K562 (cell line): ENCODE data around the gene MPDU1. TPM values are rescaled to one million over a fixed set of nuclear protein-coding genes. Genes with fewer than 3 reads are reported as not detected.

Experiments used
- CHCHD3 ChIP-seq: fragments of 250-450 bp; sonication (Bioruptor Pico); IDR thresholded peaks from 2 replicates; pipeline ENCODE4 v2.1.2; 2022; ENCODE audit warnings: mild to moderate bottlenecking
- RERE ChIP-seq: sonication (generic); formaldehyde crosslinking; IDR thresholded peaks from 2 replicates; pipeline ENCODE4 v1.8.0; 2023; ENCODE audit warnings: missing genetic modification reagents, mild to moderate bottlenecking, borderline replicate concordance
- TAF7 ChIP-seq: fragments of 450-650 bp; IDR thresholded peaks from 2 replicates; pipeline ENCODE4 v1.6.1; 2016; ENCODE audit warnings: missing genetic modification characterization, missing compliant biosample characterization
- polyA plus RNA-seq, 8 experiments: library from polyadenylated mRNA; depleted of rRNA in 4 of 8; stranded (reverse) in 5 of 8; unstranded in 3 of 8; fragments of >200 nt; fragmentation: Nextera tagmentation in 2 of 8; fragmentation: Illumina TruSeq in 1 of 8; extraction: Ambion mirVana in 2 of 8; extraction: Trizol in 1 of 8; gene quantifications; 2 replicates each; pipeline versions ENCODE4 v1.2.1 to v1.2.3, GENCODE V29; 2011 to 2014; ENCODE audit warnings: inconsistent platforms in 1 of 8, missing spikeins in 1 of 8
- total RNA-seq, 7 experiments: library from RNA; depleted of rRNA in 6 of 7; stranded (reverse); fragments of >200 nt in 6 of 7; fragmentation: Illumina TruSeq in 2 of 7; extraction: Trizol in 2 of 7; gene quantifications; 2 replicates each; pipeline versions ENCODE4 v1.2.1 to v1.2.3, GENCODE V29; 2011 to 2021; ENCODE audit warnings: low replicate concordance in 1 of 7
- TF ChIP-seq, protein P1 (sequence below): fragments of 450-650 bp; IDR thresholded peaks from 2 replicates; pipeline ENCODE4 v1.6.1; 2016; ENCODE audit warnings: antibody characterized with exemption
- TF ChIP-seq, protein P2 (sequence below), 2 experiments: fragments of 150-350 bp in 1 of 2; IDR thresholded peaks; 2 replicates each; pipeline ENCODE4 v1.6.1; 2012 to 2016; ENCODE audit warnings: low read depth in 2 of 2, low read length in 2 of 2, mild to moderate bottlenecking in 1 of 2, moderate library complexity in 1 of 2

MPDU1 gene
- total and polyA plus RNA-seq, 9 of the 15 experiments (the other 6 are each of a cell fraction or from before 2014, with no cell fraction given): 4.9 to 179 (median 77.1) TPM

DNA sequence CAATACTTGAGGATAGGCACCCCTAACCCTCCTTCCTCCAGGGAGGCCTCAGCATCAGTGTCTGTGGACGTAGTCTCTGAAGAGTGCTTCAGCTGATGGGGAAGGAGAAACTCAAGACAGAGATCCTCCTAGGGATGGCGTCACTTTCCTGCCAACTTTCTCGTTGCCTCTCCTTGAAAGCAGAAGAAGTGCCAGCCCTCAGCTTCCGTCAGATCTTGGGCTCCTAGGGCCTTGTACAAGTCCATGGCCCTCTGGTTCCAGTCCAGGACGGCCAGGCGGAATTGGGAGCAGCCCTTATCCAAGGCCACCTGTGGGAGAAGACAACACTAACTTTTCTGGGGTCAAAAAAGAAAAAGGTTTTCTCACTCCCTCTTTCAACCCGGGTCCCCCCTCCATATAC, 42.7 kb downstream of the MPDU1 start (continued):
- TF ChIP-seq RERE (CRISPR knock-in tag) (no peak), CHCHD3 (CRISPR knock-in tag) (no peak), TAF7 (tag) (no peak)
- TF ChIP-seq, protein P1, sequence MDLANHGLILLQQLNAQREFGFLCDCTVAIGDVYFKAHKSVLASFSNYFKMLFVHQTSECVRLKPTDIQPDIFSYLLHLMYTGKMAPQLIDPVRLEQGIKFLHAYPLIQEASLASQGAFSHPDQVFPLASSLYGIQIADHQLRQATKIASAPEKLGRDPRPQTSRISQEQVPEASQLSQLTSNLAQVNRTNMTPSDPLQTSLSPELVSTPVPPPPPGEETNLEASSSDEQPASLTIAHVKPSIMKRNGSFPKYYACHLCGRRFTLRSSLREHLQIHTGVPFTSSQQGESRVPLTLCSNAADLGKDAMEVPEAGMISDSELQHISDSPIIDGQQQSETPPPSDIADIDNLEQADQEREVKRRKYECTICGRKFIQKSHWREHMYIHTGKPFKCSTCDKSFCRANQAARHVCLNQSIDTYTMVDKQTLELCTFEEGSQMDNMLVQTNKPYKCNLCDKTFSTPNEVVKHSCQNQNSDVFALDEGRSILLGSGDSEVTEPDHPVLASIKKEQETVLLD: no peak
- TF ChIP-seq, protein P2, sequence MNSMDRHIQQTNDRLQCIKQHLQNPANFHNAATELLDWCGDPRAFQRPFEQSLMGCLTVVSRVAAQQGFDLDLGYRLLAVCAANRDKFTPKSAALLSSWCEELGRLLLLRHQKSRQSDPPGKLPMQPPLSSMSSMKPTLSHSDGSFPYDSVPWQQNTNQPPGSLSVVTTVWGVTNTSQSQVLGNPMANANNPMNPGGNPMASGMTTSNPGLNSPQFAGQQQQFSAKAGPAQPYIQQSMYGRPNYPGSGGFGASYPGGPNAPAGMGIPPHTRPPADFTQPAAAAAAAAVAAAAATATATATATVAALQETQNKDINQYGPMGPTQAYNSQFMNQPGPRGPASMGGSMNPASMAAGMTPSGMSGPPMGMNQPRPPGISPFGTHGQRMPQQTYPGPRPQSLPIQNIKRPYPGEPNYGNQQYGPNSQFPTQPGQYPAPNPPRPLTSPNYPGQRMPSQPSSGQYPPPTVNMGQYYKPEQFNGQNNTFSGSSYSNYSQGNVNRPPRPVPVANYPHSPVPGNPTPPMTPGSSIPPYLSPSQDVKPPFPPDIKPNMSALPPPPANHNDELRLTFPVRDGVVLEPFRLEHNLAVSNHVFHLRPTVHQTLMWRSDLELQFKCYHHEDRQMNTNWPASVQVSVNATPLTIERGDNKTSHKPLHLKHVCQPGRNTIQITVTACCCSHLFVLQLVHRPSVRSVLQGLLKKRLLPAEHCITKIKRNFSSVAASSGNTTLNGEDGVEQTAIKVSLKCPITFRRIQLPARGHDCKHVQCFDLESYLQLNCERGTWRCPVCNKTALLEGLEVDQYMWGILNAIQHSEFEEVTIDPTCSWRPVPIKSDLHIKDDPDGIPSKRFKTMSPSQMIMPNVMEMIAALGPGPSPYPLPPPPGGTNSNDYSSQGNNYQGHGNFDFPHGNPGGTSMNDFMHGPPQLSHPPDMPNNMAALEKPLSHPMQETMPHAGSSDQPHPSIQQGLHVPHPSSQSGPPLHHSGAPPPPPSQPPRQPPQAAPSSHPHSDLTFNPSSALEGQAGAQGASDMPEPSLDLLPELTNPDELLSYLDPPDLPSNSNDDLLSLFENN (IDR thresholded peaks at IDR 0.05; ENCODE audit: low read depth in 2 of 2, low read length in 2 of 2): no peak
